Activated naive CD4-positive, alpha-beta T cell treated with Interleukin-2 at 50 U/mL for 16 hours (primary cell): ENCODE data around the gene RNF213.
"Not testable (repeated sequence)": the region's sequence is repeated elsewhere in the genome, so short reads cannot be mapped to it uniquely, and the experiment has no call there.

ENCODE experiments used
- DNase-seq: peaks from one replicate; pipeline ENCODE4 v3.0.0-alpha.2; 2020

RNF213 gene

DNA sequence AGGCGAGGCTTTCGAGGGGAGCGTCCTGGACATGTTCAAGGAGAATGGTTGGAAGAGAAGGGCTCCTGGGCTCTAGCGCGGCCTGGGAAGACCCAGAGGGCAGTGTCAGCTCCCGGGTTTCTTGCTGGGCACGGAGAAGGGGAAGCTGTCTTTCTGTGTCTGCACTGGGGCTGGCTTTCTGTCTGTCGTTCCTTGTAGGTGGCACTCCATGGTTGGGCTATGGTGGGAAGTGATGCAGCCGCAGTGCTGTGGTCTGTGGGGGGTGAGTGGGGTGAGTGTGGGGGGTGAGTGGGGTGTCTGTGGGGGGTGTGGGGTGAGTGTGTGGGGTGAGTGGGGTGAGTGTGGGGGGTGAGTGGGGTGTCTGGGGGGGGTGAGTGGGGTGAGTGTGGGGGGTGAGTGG lies 13.7 kb downstream of the RNF213 start:
- DNase-seq = no peak

- no peak for DNase-seq
These were observed 14.3 kb downstream of the RNF213 start for GRCh38 chr17:80274871-80275449.

DNA sequence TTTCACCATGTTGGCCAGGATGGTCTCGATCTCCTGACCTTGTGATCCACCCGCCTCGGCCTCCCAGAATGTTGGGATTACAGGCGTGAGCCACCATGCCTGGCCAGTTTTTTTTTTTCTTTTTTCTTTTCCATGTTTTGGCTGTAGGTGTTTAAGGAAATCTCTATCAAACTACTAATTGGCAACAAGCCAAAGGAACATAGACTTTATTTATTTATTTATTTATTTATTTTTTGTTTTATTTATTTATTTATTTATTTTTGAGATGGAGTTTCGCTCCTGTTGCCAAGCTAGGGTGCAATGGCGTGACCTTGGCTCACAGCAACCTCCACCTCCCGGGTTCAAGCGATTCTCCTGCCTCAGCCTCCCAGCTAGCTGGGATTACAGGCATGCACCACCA lies 15.2 kb downstream of the RNF213 start:
- DNase-seq = not testable (repeated sequence)

DNA sequence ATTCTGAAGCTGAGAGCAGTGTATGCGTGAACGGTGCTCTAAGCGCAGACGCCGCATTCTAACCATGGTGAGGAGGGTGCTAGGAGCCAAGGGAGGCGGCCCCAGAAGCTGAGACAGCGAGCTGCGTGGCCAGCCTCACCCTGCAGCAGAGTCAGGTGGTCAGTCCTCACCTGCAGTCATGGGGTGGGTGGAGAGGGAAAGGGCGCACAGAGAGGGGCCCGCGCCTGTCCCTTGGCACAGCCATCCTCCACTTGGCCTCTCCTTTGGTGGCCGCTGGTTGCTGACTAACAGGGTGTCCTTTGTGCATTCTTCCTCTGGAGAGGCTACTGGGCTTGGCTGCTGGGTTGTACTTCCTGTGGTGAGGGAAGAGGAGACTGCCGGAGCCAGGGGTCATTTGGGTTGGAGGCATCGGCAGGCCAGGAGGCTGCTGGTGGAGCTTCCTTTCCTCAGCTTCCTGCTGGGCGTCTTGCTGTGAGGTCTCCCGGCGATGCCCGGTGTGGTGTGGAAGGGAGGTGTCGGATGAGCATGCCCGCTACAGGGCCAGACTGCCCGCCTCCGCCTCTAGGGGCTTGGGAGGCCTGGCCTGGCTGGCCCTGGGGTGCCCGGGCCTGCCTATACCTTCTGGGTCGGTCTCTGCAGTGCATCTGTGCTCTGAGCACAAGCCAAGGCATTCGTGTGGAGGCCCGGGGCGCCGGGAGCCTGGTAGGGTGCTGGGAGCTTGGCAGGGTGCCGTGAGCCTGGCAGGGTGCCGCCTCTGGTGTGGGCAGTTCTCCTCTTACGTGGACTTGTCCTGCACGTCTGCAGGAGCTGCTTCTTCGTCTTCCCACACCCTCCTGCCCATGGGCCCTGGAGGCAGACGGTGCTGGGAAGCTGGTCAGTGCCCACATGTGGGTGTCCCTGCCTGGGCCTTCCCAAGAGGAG lies 17.4 kb downstream of the RNF213 start:
- no peak for DNase-seq

DNA sequence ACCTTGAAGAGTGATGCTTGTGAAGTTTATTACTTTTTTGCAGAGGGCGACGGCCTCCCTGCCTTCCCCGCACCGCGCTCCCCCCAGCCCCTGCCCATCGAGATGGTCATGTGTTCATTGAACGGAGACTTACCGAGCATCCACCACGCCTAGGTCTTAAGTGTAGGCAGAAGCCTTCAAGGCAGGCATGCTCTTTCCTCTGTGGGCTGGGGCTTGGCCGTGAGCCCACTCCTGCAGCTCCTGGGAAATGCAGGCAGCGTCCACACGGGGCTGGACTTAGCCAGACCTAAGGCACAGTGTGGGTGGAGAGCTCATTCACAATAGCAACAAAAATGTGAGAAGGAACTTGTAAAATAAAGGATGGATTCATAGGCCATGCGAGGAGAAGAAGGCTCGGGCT lies 19.2 kb downstream of the RNF213 start:
- no peak for DNase-seq

GRCh38 chr17:80281516-80281915 lies 20.9 kb downstream of the RNF213 start:
- DNase-seq = no peak

GRCh38 chr17:80283116-80283852 lies 22.6 kb downstream of the RNF213 start:
- DNase-seq = no peak

DNA sequence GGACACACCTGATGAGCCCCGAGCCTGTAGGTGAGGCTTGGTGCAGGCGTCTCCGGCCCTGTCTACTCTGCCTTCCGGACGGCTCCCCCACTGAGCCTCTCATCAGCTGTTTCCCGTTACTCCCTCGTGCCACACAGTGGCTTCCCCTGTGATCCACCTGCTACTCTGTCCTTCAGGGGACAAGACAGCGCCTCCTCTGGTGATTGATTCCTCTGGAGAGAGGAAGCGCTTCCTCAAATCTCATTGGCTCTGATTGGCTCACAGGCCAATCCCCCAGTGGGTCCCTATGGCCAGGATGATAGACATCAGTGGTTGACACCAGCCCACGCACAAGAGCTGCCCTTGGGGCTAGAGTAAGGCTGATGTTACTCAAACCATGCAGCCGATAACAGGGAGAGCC lies 24.0 kb downstream of the RNF213 start:
- no peak for DNase-seq

DNA sequence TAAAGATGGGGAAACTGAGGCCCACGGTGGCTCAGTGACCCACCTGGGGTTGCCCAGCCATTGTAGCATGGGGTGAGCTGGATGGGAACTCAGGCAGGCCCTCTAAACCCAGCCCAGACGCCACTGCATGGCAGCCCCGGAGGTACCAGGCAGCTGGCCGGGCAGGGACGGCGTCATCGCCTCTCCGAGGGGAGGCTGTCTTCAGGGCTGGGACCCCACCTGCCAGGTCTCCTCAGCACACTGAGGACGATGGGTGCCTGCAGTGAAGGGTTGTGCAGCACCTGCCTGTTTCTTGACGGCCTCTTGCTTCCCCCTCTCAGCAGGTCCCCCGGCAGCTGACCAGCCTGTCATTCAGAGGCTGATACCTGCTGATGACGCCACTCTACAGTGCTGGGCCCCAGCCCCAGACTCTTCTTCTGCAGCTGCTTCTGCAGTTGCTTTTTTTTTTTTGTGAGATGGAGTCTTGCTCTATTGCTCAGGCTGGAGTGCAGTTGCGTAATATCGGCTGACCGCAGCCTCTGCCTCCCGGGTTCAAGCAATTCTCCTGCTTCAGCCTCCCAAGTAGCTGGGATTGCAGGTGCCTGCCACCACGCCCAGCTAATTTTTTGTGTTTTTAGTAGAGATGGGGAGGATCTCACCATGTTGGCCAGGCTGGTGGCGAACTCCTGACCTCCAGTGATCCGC lies 24.7 kb downstream of the RNF213 start:
- DNase-seq = no peak

DNA sequence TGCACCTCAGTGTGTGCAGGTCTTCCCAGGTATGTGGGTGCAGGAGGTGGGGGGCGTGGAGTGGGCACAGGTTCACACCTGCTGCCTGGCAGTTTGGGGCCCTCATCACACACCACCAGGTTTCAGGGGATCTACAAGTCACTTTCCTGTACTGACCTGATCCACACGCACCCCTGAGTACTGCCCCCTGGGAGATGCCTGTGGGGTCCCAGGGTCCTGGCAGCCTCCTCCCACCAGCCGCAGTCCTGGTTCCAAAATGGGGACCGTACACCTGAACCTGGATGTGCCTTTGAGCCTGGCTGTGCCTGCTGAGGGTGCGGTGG lies 25.9 kb downstream of the RNF213 start:
- DNase-seq = no peak

DNA sequence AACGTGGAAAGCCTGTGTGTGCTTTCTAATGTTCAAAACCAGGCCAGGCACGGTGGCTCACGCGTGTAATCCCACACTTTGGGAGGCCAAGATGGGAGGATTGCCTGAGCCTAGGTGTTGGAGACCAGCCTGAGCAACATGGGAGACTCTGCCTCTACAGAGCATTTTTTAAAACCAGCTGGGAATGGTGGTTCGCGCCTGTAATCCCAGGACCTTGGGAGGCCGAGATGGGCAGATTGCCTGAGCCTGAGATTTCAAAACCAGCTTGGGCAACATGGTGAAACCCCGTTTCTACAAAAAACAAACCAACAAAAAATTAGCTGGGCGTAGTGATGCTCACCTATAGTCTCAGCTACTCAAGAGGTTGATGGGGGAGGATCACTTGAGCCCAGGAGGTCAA lies 26.4 kb downstream of the RNF213 start:
- DNase-seq = no peak

DNA sequence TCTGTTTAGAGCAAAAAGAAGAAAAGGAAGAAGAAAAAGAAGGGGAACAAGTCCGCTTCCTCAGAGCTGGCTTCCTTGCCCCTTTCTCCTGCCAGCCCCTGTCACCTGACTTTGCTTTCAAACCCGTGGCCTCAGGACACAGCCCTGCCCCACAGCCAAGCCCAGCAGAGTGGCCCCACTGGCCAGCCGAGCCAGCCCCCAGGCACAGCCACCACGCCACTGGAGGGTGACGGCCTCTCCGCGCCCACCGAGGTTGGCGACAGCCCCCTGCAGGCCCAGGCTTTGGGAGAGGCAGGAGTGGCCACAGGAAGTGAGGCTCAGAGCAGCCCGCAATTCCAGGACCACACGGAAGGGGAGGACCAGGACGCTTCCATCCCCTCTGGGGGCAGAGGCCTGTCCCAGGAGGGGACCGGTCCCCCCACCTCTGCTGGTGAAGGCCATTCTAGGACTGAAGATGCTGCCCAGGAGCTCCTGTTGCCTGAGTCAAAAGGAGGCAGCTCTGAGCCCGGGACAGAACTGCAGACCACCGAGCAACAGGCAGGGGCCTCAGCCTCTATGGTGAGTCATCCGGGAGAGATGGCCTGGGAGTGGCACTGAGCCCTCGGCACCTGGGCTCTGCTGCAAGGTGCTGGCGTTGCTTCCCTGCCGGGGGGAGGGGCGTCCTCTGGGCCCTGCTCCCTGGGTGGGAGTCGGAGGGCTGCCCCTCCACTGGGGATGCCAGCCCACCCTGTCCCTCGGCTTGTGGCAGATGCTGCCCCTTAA lies 27.3 kb downstream of the RNF213 start:
- DNase-seq = no peak

DNA sequence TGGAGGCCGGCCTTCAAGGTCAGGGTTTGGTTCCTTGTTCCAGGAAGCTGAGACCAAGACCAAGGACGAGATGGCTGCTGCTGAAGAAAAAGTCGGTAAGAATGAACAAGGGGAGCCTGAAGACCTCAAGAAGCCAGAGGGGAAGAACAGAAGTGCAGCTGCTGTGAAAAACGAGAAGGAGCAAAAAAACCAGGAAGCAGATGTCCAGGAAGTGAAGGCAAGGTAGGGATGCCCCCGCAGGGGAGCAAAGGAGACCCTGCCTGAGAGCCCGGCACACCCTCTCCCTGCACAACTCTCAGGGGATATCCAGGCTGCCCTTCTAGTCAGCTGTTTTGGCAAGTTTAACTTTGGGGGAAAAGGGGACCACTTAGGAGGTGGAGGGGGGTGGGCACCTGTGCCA lies 29.0 kb downstream of the RNF213 start:
- no peak for DNase-seq

- DNase-seq = no peak
These were observed 29.5 kb downstream of the RNF213 start for GRCh38 chr17:80290156-80290555.

GRCh38 chr17:80291260-80291659 lies 30.6 kb downstream of the RNF213 start:
- DNase-seq = no peak

- DNase-seq = no peak
These were observed 31.2 kb downstream of the RNF213 start for GRCh38 chr17:80291691-80292487.

DNA sequence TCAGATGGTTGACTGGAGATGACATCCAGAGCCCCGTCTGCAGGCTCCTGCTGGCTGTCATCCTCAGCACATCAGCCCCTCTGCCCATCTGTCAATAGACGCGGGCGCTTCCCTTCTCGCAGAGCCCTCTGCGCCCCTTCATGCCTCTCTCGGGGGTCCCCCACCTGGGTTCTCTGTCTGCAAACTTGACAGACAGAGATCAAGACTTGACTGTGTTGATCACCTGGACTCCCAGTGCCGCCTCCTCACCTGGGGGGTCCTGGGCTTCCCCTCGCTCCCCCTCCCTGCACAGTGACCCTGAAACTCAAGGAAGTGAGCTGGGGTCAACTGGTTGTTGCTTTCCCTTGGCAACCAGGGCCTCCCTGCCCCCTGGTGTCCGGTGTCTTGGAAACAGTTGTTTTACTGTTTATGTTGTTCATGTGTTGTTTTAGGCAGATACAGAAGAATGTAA lies 31.9 kb downstream of the RNF213 start:
- DNase-seq = no peak

- DNase-seq = no peak
These were observed 33.6 kb downstream of the RNF213 start for GRCh38 chr17:80294210-80294609.

- no peak for DNase-seq
These were observed 34.0 kb downstream of the RNF213 start for GRCh38 chr17:80294653-80295052.

- DNase-seq = no peak
These were observed 34.5 kb downstream of the RNF213 start for GRCh38 chr17:80295146-80295545.

- no peak for DNase-seq
These were observed 34.9 kb downstream of the RNF213 start for GRCh38 chr17:80295559-80295958.

DNA sequence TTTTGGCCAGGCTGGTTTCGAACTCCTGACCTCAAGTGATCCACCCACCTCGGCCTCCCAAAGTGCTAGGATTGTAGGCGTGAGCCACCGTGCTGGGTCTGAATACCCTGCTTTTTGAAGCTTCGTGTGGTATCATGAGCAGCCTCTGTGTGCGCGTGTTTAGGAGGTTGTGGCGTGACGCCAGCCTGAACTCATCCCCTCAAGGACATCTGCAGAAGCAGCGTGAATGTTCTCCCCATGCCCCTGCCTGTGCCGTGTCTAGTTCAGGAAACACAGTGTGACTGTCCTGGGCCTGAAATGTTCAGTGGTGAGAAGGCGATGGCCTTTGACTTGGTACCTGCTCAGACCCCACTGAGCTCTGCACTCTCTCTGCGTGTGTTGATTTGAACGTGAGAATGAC lies 35.6 kb downstream of the RNF213 start:
- DNase-seq = no peak
